ENCODE data around the gene ERC1. TPM values are rescaled to one million over a fixed set of nuclear protein-coding genes. Genes with fewer than 3 reads are reported as not detected.
A peak's percentile ranks its signal among the peaks of the same experiment; 100 is the strongest.
"Not testable (repeated sequence)": the region's sequence is repeated elsewhere in the genome, so short reads cannot be mapped to it uniquely, and the experiment has no call there.

ERC1 gene
- total RNA-seq, 1 experiment from 2014 or later = 54.7 TPM

GRCh38 chr12:1103632-1104031 is 112.6 kb downstream of the ERC1 start:
- in situ Hi-C loops (cut with HindIII; ENCODE audit: low sequenced_read_pairs) = no loop called here
- no peak for DNase-seq (ENCODE audit: low spot score)

DNA sequence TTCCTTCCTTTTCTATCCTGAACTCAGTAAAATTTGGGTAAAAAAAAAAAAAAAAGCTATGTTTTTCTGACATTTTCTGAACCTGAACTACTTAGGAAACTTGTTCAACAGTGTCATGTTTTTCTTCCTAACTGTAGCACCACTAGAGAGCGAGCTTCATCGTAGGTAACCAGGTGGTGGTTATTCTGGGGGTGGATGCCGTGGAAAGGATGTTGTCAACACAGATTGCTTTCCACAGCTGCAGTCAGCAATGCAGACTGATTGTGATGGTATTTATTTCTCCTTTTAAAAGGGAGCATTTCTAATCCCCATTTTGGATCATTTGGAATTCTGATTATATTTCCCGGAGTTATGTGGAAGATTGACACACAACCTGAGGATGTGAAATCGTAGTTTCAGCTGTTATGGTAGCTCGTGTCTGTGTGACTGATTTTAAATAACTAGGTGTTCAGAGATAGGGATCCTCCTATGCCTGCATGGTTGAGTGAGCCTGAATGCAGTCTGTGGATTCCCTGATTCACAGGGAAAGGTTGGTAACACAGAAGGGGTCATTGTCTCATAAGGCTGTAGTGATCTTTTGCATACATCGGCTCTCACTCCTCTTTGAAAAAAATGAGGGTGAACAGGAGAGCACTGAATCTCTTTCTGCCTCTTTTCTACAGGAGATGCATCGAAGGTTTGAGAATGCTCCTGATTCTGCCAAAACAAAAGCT is 113.2 kb downstream of the ERC1 start:
- DNase-seq (ENCODE audit: low spot score) = peak; percentile 51
- in situ Hi-C loops (cut with HindIII; ENCODE audit: low sequenced_read_pairs) = no loop called here

- in situ Hi-C loops (cut with HindIII; ENCODE audit: low sequenced_read_pairs) = no loop called here
Measured at GRCh38 chr12:1107669-1108068, 116.6 kb downstream of the ERC1 start.

DNA sequence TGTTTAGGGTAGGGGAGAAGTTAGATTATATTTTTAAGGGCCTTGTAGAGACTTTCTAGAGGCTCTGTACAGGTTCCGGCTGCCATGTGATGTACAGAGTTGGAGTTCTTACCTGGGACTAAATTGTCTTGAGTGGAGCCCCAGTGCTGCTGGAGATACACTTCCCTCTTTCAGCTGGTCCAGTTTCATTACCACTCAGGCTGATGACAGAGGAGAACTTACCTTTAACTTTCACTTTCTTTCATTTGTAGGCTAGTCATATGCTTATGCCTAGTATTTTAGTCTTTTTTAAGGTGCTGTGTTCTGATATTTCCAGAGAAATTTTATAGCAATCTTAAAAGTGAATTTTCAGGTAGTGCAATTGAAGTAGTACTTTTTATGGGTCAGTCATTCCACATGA is 117.3 kb downstream of the ERC1 start:
- no peak for DNase-seq (ENCODE audit: low spot score)
- in situ Hi-C loops (cut with HindIII; ENCODE audit: low sequenced_read_pairs) = no loop called here

More at GRCh38 chr12:1107669-1108068, 116.6 kb downstream of the ERC1 start:
- DNase-seq (ENCODE audit: low spot score) = no peak

DNA sequence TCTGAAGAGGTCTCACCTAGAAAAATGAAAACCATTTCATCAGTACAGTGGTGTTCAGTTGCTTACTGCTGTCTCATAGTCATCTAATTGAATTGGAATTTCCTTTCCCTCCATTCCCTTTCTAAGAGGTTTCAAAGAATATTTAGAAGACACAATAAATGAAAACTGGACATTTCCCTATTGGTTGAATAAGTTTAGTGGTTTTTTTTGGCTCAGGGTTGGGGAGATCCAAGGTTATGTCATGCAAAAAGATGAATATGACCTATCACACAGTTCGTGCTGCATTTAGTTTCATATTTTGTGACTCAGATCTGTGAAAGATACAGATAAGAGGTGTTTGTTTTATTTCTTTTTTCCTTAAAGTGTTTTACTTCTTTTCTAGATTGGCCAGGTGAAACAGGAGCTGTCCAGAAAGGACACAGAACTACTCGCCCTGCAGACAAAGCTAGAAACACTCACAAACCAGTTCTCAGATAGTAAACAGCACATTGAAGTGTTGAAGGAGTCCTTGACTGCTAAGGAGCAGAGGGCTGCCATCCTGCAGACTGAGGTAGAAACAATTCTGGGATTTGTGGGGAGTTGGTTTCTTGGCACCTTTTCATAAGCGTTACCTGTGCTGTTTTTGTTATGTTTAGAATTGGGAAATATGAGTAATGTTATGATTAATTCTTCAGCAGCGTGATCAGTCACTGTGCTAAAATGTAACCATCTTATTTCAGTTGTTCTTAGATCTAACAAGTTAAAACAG is 124.6 kb downstream of the ERC1 start:
- no peak for DNase-seq (ENCODE audit: low spot score)

DNA sequence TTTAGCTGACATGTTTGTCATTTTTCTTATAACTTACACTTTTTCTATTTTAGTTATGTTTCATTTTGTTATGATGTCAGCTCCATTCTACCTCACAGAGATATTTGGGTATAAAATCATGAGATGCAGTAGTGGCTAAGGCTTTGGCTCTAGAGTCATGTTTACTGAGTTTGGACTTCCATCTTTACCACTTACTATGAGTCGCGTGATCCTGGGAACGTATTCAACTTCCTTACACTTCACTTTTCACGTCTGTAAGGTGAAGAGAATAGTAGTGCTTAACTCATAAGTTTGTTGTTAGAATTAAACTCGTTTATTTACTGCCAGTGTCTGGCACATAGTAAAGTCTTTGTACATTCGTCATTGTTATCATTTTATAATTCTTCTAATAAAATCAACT is 126.3 kb downstream of the ERC1 start:
- no peak for DNase-seq (ENCODE audit: low spot score)
- in situ Hi-C loops (cut with HindIII; ENCODE audit: low sequenced_read_pairs) = no loop called here

More for the DNA sequence above, 124.6 kb downstream of the ERC1 start:
- in situ Hi-C loops (cut with HindIII; ENCODE audit: low sequenced_read_pairs) = no loop called here

GRCh38 chr12:1117970-1118563 is 127.0 kb downstream of the ERC1 start:
- peak; percentile 84 for DNase-seq (ENCODE audit: low spot score)
- in situ Hi-C loops (cut with HindIII; ENCODE audit: low sequenced_read_pairs) = no loop called here

- in situ Hi-C loops (cut with HindIII; ENCODE audit: low sequenced_read_pairs) = no loop called here
- no peak for DNase-seq (ENCODE audit: low spot score)
Measured at GRCh38 chr12:1122786-1123185, 131.8 kb downstream of the ERC1 start.

DNA sequence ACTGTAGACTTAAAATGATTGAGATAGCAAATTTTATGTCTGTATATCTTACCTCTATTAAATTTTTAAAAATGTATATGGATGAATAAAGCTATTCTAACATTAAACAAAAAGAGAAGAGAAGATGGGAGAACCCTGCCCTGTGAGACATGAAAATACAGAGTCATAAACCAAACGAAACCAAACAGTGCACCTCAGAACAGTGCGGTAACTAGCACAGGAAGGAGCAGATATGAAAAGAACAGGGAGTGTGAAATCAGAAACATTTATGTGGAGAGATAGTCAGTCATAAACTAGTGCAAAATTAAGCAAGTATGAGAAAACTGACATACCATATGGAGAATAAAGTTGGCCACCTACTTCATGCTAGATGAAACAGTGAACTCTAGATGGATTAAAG is 135.1 kb downstream of the ERC1 start:
- no peak for DNase-seq (ENCODE audit: low spot score)
- in situ Hi-C loops (cut with HindIII; ENCODE audit: low sequenced_read_pairs) = no loop called here

- in situ Hi-C loops (cut with HindIII; ENCODE audit: low sequenced_read_pairs) = no loop called here
- DNase-seq (ENCODE audit: low spot score) = no peak
Measured at GRCh38 chr12:1127021-1127420, 136.0 kb downstream of the ERC1 start.

DNA sequence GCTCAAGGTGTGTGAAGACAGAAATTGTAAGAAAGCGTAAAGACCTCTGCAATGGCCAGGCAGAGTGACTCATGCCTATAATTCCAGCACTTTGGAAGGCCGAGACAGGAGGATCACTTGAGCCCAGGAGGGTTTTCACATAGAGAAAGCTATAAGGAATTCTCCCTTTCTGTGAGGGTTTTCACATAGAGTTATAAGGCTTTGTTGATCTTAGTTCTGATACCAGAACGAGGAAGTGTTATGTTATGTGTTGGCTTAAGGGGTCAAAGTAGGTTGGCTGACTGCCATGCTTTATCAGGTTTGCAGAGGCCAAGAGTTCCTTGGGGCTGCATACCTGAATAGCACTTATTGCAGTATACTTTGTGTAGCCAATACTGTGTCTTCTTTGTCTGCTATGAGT is 139.1 kb downstream of the ERC1 start:
- in situ Hi-C loops (cut with HindIII; ENCODE audit: low sequenced_read_pairs) = no loop called here
- no peak for DNase-seq (ENCODE audit: low spot score)

GRCh38 chr12:1130571-1130970 is 139.5 kb downstream of the ERC1 start:
- no peak for DNase-seq (ENCODE audit: low spot score)
- in situ Hi-C loops (cut with HindIII; ENCODE audit: low sequenced_read_pairs) = no loop called here

DNA sequence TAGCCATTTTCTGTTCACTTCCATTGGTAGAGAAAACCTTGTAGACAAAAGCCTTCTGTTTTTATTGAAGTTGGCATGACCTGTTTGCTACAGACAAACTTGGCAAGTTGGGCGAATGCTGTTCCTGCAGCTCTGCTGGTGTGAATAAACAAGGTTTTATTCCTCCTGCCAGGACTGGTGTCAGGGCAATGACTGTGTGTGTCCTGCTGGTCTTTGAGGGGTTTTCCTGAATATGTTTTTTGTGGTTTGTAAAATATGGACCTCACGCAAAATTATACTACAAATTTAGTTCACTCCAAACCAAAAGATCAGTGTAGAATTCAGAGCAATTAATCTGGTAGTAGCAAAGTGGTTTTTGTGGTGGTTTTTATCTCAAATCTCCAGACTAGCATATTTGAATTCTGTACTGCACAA is 140.8 kb downstream of the ERC1 start:
- in situ Hi-C loops (cut with HindIII; ENCODE audit: low sequenced_read_pairs) = no loop called here
- DNase-seq (ENCODE audit: low spot score) = peak; percentile 76

- no peak for DNase-seq (ENCODE audit: low spot score)
- in situ Hi-C loops (cut with HindIII; ENCODE audit: low sequenced_read_pairs) = no loop called here
Measured at GRCh38 chr12:1132311-1132710, 141.3 kb downstream of the ERC1 start.

- DNase-seq (ENCODE audit: low spot score) = no peak
- in situ Hi-C loops (cut with HindIII; ENCODE audit: low sequenced_read_pairs) = no loop called here
Measured at GRCh38 chr12:1138691-1139090, 147.7 kb downstream of the ERC1 start.

GRCh38 chr12:1146758-1147157 is 155.7 kb downstream of the ERC1 start:
- in situ Hi-C loops (cut with HindIII; ENCODE audit: low sequenced_read_pairs); DNase-seq (ENCODE audit: low spot score): not testable (repeated sequence)

DNA sequence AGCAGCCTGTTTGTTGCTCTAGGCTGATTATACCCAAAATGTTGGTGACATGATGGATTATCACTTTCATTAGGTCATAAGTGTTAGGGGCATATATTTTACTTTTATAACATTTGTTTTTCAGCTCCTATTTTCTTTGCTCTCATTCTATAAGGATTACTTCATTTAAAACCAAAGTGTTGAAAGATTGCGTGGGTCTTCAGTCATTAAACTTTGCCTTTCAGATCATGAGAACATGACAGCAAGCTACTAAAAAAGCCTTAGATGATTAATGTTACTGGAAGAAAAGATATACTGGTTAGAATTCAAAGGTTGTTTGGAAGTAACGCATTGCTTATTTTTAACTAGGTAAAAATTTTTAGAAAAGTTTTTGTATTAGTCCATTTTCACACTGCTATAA is 156.8 kb downstream of the ERC1 start:
- in situ Hi-C loops (cut with HindIII; ENCODE audit: low sequenced_read_pairs) = no loop called here
- no peak for DNase-seq (ENCODE audit: low spot score)

DNA sequence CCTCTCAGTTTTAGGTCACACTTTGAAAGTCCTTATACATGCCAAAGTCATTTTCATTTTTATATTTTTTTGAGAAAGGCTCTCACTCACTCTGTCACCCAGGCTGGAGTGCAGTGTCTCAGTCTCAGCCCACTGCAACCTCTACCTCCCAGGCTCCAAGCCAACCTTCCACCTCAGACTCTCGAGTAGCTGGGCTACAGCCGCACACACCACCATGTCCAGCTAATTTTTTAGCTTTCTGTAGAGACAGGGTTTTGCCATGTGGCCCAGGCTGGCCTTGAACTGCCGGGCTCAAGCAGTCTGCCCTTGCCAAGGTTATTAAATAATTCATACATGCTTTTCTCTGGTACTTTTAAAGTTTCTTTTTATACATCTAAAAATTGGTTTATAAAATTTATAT is 166.0 kb downstream of the ERC1 start:
- in situ Hi-C loops (cut with HindIII; ENCODE audit: low sequenced_read_pairs) = no loop called here
- no peak for DNase-seq (ENCODE audit: low spot score)

DNA sequence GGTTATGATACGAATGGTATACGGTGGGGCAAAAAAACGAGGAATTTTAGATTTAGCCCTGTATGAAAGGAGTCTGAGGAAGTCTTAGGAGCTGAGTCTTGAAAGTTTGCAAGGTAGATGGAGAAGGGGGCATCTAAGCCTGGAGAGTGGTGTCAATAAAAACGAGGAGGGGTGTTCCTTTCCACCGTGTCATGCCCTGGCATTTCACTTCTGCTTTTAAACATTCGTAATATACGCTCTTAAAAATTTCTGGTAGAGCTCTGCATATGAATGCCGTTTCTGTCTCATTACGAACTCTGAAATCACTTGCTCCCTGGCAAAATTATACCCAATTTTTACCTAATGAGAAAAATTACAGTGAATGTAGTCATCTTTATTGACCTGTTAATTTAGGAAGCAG is 170.2 kb downstream of the ERC1 start:
- in situ Hi-C loops (cut with HindIII; ENCODE audit: low sequenced_read_pairs) = no loop called here

GRCh38 chr12:1162081-1162760 is 171.2 kb downstream of the ERC1 start:
- peak; percentile 44 for DNase-seq (ENCODE audit: low spot score)
- in situ Hi-C loops (cut with HindIII; ENCODE audit: low sequenced_read_pairs) = no loop called here

More for the DNA sequence above, 170.2 kb downstream of the ERC1 start:
- DNase-seq (ENCODE audit: low spot score) = no peak

Measured in G401 (cell line).